ENCODE results near the gene RTP1.
"Not testable (repeated sequence)": the region's sequence is repeated elsewhere in the genome, so short reads cannot be mapped to it uniquely, and the experiment has no call there.

Gene RTP1

DNA sequence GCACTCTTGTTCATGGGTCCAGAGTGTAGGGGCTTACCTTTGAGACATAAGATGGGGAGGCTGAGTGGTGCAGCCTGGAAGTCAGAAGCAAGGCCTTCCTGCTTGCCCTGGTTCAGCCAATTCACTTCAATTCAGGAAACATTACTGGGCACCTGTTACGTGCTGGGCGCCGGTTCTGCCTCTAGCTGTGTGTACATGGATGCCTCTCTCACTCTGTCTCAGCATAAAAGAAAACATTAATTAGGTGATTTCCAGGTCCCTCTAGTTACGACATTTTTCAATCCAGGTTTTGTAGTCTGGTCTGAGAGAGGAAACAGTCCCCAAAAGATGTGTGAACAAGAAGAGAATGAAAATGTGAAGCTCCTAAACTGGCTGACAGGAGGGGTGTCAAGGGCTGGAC is 1.2 kb downstream of the RTP1 start:
- DNase-seq, result no peak

GRCh38 chr3:187199463-187200050 is 2.3 kb downstream of the RTP1 start:
- not testable (repeated sequence) for DNase-seq

DNA sequence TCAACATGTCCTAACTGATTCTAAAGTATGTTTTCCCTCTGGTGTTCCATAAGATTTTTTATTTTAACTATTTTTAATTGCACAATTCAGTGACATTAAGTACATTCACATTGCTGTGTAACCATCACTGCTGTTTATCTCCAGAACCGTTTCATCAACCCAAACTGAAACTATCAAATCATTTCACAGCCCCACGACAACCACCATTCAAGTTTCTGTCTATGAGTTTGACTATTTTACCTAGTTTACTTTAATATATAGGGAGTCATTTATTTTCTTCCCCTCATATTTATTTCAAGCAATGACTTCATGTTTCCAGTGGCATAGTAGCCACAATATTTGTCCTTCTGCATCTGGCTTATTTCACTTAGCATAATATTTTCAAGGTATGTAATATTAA is 8.4 kb downstream of the RTP1 start:
- DNase-seq, result no peak

GRCh38 chr3:187207062-187207461 is 9.8 kb downstream of the RTP1 start:
- DNase-seq, result no peak

GRCh38 chr3:187207624-187208023 is 10.3 kb downstream of the RTP1 start:
- peak; percentile 18 for DNase-seq

GRCh38 chr3:187208159-187208558 is 10.9 kb downstream of the RTP1 start:
- DNase-seq, result peak; percentile 60

DNA sequence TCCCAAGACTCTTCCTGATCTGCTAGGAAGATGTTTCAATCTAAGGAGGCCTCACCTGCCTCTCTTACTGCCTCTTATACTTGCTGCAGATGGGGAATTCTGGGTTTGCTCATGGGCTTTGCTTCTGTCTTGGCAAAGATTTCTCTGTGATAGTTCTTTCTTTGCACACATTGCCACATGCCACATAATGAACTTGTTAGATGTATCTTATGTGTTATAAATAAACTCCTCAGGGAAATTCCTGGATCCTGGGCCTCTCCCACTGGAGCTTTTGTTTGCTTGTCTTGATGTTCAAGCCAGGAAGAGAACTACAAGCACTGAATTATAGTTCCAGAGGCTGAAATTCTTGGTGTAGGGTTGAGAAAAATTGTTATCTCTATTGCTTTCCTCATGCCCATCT is 12.2 kb downstream of the RTP1 start:
- no peak for DNase-seq

DNA sequence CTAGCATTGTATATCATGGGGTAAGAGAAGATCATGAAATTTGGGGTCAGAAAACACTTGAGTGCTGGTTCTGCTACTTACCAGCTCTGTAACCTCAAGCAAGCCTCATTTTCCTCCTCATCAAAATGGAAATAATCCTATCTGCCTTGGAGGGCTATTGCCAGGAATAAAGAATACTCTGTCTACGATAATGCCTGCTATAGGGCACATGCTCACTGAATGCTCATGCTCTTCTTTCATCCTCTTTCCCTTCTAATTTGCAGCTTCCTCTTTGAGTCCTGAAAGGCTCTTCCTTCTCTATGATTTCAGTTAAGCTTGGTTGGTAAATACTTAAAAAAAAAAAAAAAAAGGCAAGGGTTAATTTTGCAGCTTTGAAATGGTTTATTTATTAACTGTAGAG is 12.8 kb downstream of the RTP1 start:
- DNase-seq, result no peak

DNA sequence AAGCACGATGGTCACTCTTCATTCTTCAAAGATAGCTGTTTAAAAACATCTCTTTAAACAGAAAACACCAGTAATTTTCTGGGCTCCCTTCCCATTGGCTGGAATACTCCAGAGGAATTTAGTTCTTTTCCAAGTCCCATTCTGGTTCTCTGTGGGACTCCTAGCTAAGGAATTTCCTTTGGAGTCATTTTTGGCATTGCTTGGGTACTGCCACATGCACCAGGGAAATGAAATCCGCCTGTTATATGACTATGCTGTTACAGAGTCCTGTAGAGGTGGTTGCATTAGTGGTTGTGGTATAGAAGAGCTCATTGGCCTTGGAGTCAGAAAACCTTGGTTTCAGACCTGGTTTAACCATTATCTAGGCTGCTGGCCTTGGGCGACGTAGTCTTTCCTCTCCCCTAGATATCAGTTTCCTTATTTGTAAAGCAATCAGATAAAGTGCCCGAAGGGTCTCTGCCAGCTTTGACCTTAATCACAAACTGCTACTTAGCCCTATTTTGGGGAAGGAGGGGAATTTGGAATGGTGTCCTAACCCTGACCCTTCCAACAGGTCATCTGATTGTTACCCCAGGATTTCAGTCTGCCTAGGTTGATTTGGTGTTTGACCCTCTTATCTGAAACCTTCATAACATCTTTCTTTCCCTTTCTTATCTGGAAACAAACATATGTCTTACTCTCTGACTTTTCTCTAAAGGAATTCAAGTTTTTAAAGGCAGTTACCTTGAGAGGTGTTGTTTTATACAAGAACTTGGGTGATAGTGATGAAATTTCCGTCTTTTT is 13.4 kb downstream of the RTP1 start:
- DNase-seq, result peak; percentile 72

GRCh38 chr3:187211532-187212195 is 14.4 kb downstream of the RTP1 start:
- peak; percentile 36 for DNase-seq

GRCh38 chr3:187212196-187212545 is 14.9 kb downstream of the RTP1 start:
- no peak for DNase-seq

GRCh38 chr3:187212705-187213104 is 15.4 kb downstream of the RTP1 start:
- DNase-seq, result no peak

DNA sequence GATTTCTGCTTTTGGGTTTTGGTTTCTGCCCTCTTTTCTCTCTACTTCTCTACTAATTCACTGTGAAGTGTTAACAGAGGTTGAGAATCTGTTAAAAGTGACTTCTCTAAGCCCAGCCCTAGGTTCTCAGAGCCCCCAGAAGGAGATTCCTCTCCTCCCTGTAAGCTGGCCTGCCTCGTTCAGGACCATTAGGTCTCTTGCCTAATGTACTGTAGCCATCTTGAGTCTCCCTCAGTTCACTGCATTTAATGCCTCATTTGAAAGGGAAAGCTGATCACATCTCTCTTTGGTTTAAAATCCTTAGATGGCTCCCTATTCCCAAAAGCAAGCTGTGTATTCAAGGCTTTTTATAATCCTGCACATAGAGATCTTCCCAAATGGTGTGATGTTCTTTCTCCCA is 16.3 kb downstream of the RTP1 start:
- no peak for DNase-seq

- DNase-seq, result no peak
Measured at GRCh38 chr3:187215460-187215859, 18.2 kb downstream of the RTP1 start.

DNA sequence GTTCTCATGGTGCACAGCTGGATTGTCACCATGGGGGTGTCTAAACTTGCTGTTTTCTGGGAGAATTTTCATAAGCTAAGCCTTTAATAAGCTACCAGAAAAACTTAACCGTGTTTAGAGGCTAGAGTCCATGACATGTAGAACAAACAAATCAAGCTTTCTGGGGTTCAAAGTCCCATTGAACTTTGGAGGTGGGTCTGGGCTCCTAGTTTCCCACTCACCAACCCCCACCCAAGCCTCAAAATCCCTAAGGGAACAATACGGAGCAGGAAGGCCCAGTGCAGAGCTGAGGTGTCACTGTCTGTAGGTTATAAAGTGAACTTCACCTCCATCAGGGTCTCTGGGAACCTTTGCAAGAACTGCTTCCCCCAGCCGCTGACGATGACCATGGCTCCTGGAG is 25.5 kb downstream of the RTP1 start:
- DNase-seq, result no peak

DNA sequence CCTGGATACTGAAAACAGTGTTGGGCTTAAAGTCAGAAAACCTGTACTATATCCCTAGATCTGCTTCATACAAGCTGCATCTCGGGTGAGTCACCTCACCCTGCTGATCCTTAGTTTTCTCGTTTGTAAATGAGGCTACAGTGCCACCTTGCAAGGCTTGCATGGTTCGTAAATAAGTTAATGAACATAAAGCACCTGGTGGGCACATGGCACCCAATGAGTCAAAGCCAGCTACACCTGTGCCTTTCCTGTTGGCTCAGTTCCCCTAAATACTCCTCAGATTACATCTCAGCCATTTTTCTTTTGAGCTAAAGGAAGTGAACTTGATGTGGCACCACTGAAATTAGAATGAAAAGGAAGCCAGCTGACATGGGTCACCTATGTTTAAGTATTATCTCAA is 26.5 kb downstream of the RTP1 start:
- DNase-seq, result no peak

DNA sequence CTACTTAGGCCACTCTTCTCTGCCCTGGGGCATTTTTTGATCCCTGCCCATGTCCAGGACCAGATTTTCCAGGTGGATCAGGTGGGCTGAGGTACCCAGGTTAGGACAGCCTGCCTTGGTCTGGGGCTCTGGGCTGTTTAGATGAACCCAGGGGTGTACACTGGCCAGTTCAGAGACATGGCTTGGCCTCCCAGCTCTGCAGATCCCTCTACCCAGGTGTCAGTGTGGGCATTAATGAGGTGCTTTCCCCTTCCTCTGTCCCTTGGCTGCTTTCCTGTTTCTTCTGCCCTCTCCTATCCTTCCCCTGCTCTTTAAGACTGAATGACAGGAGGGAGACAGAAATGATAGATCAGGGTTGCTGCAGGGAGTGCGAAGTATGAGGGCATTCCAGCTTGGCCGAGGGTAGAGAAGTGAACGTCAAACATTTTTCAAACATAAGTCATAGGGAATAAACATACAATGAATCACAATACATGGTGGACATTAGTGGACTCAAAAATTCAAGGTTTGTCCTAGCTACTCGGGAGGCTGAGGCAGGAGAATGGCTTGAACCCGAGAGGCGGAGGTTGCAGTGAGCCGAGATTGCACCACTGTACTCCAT is 30.5 kb downstream of the RTP1 start:
- peak; percentile 75 for DNase-seq

- DNase-seq, result no peak
Measured at GRCh38 chr3:187228740-187229139, 31.5 kb downstream of the RTP1 start.

- no peak for DNase-seq
Measured at GRCh38 chr3:187230011-187230410, 32.7 kb downstream of the RTP1 start.

DNA sequence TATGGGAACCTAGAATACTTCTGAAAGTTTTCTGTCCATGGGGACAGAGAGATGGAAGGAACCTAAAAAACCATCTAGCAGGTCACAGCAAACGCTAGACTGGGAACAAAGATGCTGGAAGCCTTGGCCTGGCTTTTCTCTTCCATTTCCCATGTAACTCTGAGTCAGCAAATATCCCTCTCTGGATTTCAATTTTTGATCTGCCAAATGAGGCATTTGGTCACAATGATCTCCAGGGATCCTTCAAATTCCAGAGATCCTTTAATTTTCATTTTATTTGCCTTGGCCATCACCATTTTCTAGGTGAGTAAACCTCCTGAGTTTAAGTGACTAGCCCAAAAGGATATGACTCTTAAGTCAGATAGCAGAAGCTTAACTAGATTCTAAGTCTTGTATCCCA is 39.7 kb downstream of the RTP1 start:
- no peak for DNase-seq

- no peak for DNase-seq
Measured at GRCh38 chr3:187237741-187238140, 40.5 kb downstream of the RTP1 start.

GRCh38 chr3:187238239-187238638 is 41.0 kb downstream of the RTP1 start:
- no peak for DNase-seq

DNA sequence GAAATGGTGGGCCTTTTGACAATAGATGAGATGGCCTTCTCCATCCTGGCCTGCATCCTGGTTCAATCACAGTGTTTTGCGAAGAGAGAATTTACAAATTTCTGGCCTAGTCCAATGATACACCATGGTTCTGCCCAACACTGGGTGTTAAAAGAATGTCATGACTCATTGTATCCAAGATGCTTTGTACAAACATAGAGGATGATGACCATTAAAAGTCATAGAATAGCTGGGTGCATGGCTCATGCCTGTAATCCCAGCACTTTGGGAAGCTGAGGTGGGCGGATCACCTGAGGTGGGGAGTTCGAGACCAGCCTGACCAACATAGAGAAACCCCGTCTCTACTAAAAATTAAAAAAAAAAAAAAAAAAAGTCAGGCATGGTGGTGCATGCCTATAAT is 41.5 kb downstream of the RTP1 start:
- peak; percentile 13 for DNase-seq

- no peak for DNase-seq
Measured at GRCh38 chr3:187242435-187242834, 45.1 kb downstream of the RTP1 start.
